ENCODE data around the gene ANKH. TPM values are rescaled to one million over a fixed set of nuclear protein-coding genes. Genes with fewer than 3 reads are reported as not detected.
"Not testable (repeated sequence)": the region's sequence is repeated elsewhere in the genome, so short reads cannot be mapped to it uniquely, and the experiment has no call there.

ANKH gene
- total RNA-seq, 1 donor from 2014 or later = 45.0 TPM

- Mint-ChIP-seq H3K9me3 (no peaks in the 10 kb centered on the region), H3K27ac (no peak overlapping the region), H3K36me3 (ENCODE audit: low read depth) (peaks cover 16% of the 10 kb centered on the region), H3K4me3 (ENCODE audit: low read depth) (no peak overlapping the region), H3K27me3 (ENCODE audit: low read depth) (no peaks in the 10 kb centered on the region), H3K4me1 (ENCODE audit: low read depth) (peaks cover 12% of the 10 kb centered on the region)
- intact Hi-C loops (cut with micrococcal nuclease) = no loop called here
- no peak for DNase-seq (ENCODE audit: low spot score)
Measured at GRCh38 chr5:14830210-14831005, 41.2 kb downstream of the ANKH start.

- H3K4me1 Mint-ChIP-seq (ENCODE audit: low read depth) = peaks cover 13% of the 10 kb centered on the region
- peaks cover 16% of the 10 kb centered on the region for H3K36me3 Mint-ChIP-seq (ENCODE audit: low read depth)
- no peak overlapping the region for H3K27ac Mint-ChIP-seq
Measured at GRCh38 chr5:14829396-14829795, 42.2 kb downstream of the ANKH start.

DNA sequence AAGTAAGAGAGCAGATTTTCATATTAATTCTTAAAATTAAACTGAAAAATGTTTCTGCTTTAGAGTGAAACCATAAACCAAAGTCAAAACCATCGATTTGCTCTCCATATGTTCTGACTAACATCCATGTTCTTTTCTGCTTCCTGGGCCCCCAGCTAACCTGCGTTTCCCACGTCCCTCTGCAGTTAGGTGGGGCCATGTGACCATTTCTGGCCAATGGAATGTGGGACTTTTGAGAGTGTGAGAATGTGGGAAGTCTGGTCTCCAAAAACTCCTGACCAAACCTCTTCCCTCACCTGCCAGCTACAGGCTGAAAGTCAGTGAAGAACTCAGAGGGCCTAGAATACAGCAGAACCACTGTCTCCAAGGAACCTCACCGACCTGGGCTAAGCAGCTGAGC is 44.9 kb downstream of the ANKH start:
- no peak overlapping the region for H3K4me3 Mint-ChIP-seq (ENCODE audit: low read depth)
- H3K27ac Mint-ChIP-seq = no peak overlapping the region
- no peaks in the 10 kb centered on the region for H3K27me3 Mint-ChIP-seq (ENCODE audit: low read depth)
- DNase-seq (ENCODE audit: low spot score) = no peak
- intact Hi-C loops (cut with micrococcal nuclease) = no loop called here
- H3K36me3 Mint-ChIP-seq (ENCODE audit: low read depth) = peaks cover 16% of the 10 kb centered on the region
- peaks cover 13% of the 10 kb centered on the region for H3K4me1 Mint-ChIP-seq (ENCODE audit: low read depth)
- no peaks in the 10 kb centered on the region for H3K9me3 Mint-ChIP-seq

More at GRCh38 chr5:14829396-14829795, 42.2 kb downstream of the ANKH start:
- Mint-ChIP-seq H3K27me3 (ENCODE audit: low read depth) (no peaks in the 10 kb centered on the region), H3K9me3 (no peaks in the 10 kb centered on the region), H3K4me3 (ENCODE audit: low read depth) (no peak overlapping the region)
- intact Hi-C loops (cut with micrococcal nuclease) = no loop called here
- DNase-seq (ENCODE audit: low spot score) = no peak

- H3K9me3 Mint-ChIP-seq = no peaks in the 10 kb centered on the region
- H3K27ac Mint-ChIP-seq = no peak overlapping the region
- intact Hi-C loops (cut with micrococcal nuclease) = no loop called here
- no peak for DNase-seq (ENCODE audit: low spot score)
- no peak overlapping the region for H3K4me3 Mint-ChIP-seq (ENCODE audit: low read depth)
- H3K4me1 Mint-ChIP-seq (ENCODE audit: low read depth) = peaks cover 13% of the 10 kb centered on the region
- no peaks in the 10 kb centered on the region for H3K27me3 Mint-ChIP-seq (ENCODE audit: low read depth)
- peaks cover 12% of the 10 kb centered on the region for H3K36me3 Mint-ChIP-seq (ENCODE audit: low read depth)
Measured at GRCh38 chr5:14825977-14826376, 45.6 kb downstream of the ANKH start.

GRCh38 chr5:14824499-14824898 is 47.1 kb downstream of the ANKH start:
- peaks cover 16% of the 10 kb centered on the region for H3K4me1 Mint-ChIP-seq (ENCODE audit: low read depth)

GRCh38 chr5:14821100-14821845 is 50.3 kb downstream of the ANKH start:
- H3K4me1 Mint-ChIP-seq (ENCODE audit: low read depth) = peaks cover 30% of the 10 kb centered on the region
- intact Hi-C loops (cut with micrococcal nuclease) = no loop called here

More at GRCh38 chr5:14824499-14824898, 47.1 kb downstream of the ANKH start:
- H3K27ac Mint-ChIP-seq = no peak overlapping the region
- intact Hi-C loops (cut with micrococcal nuclease) = no loop called here
- DNase-seq (ENCODE audit: low spot score) = no peak
- H3K4me3 Mint-ChIP-seq (ENCODE audit: low read depth) = no peak overlapping the region
- H3K9me3 Mint-ChIP-seq = no peaks in the 10 kb centered on the region
- peaks cover 15% of the 10 kb centered on the region for H3K36me3 Mint-ChIP-seq (ENCODE audit: low read depth)
- H3K27me3 Mint-ChIP-seq (ENCODE audit: low read depth) = no peaks in the 10 kb centered on the region

GRCh38 chr5:14818931-14819790 is 52.4 kb downstream of the ANKH start:
- peaks cover 25% of the 10 kb centered on the region for H3K4me1 Mint-ChIP-seq (ENCODE audit: low read depth)
- DNase-seq (ENCODE audit: low spot score) = no peak
- peaks cover 9% of the 10 kb centered on the region for H3K36me3 Mint-ChIP-seq (ENCODE audit: low read depth)
- intact Hi-C loops (cut with micrococcal nuclease) = loop anchor here (5.0 kb wide), 1 partner anchor 183 kb away; no protein-coding TSS in a partner anchor
- no peak overlapping the region for H3K4me3 Mint-ChIP-seq (ENCODE audit: low read depth)
- no peak overlapping the region for H3K27ac Mint-ChIP-seq
- H3K27me3 Mint-ChIP-seq (ENCODE audit: low read depth) = no peaks in the 10 kb centered on the region
- no peaks in the 10 kb centered on the region for H3K9me3 Mint-ChIP-seq

More at GRCh38 chr5:14821100-14821845, 50.3 kb downstream of the ANKH start:
- Mint-ChIP-seq H3K27me3 (ENCODE audit: low read depth) (no peaks in the 10 kb centered on the region), H3K4me3 (ENCODE audit: low read depth) (no peak overlapping the region), H3K27ac (no peak overlapping the region), H3K9me3 (no peaks in the 10 kb centered on the region), H3K36me3 (ENCODE audit: low read depth) (peaks cover 4% of the 10 kb centered on the region)
- DNase-seq (ENCODE audit: low spot score) = no peak

DNA sequence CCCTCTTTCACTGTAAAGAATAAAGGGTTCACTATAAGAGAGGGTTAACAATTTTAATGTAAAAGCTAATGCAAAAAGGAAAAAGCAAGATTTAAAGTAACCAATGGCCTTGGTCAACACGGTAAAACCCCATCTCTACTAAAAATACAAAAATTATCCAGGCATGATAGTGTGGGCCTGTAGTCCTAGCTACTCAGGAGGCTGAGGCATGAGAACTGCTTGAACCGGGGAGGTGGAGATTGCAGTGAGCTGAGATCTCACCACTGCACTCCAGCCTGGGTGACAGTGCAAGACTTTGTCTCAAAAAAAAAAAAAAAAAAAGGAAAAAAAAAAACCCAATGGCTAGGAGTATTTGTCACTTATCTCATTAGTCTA is 53.8 kb downstream of the ANKH start:
- H3K36me3 Mint-ChIP-seq (ENCODE audit: low read depth); H3K4me3 Mint-ChIP-seq (ENCODE audit: low read depth); H3K27ac Mint-ChIP-seq; H3K27me3 Mint-ChIP-seq (ENCODE audit: low read depth); H3K9me3 Mint-ChIP-seq; DNase-seq (ENCODE audit: low spot score): not testable (repeated sequence)
- peaks cover 37% of the 10 kb centered on the region for H3K4me1 Mint-ChIP-seq (ENCODE audit: low read depth)
- intact Hi-C loops (cut with micrococcal nuclease) = loop anchor here (1.0 to 5.0 kb wide), 3 partner anchors 8 to 185 kb away; partner anchors contain the start of gene ANKH

- peaks cover 43% of the 10 kb centered on the region for H3K4me1 Mint-ChIP-seq (ENCODE audit: low read depth)
Measured at GRCh38 chr5:14816999-14817761, 54.4 kb downstream of the ANKH start.

DNA sequence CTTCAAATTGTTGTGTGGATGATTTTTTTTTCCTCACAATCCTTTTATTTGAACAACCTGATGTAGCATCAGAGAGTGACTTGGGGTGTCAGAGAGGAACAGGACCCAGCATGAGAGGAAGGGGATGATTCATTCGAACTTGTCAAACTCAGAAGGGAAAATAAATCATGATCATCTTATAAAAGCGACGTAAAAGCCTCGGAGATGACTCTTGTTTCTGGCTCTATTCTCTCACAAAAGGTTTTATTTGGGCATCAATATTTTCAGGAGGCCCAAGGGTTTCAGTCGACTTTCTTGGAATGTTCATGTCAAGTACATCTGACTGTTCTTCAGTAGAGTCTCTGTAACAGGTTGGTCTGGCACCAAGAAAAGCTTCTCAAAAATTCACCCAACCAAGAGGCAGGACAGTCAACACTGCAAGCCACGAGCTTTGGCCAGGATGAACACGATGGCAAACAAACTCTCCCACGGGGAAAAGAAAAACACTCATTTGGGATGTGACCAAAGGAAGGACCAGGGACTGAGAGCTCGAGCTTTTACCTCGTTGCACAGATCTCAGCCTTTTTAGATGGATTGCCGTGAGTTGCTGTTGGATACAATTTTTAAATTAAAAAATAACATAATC is 55.1 kb downstream of the ANKH start:
- no peaks in the 10 kb centered on the region for H3K9me3 Mint-ChIP-seq
- no peak overlapping the region for H3K4me3 Mint-ChIP-seq (ENCODE audit: low read depth)
- H3K27ac Mint-ChIP-seq = no peak overlapping the region
- H3K27me3 Mint-ChIP-seq (ENCODE audit: low read depth) = no peaks in the 10 kb centered on the region
- peaks cover 46% of the 10 kb centered on the region for H3K4me1 Mint-ChIP-seq (ENCODE audit: low read depth)
- H3K36me3 Mint-ChIP-seq (ENCODE audit: low read depth) = peaks cover 13% of the 10 kb centered on the region
- no peak for DNase-seq (ENCODE audit: low spot score)
- intact Hi-C loops (cut with micrococcal nuclease) = loop anchor here (2.0 to 5.0 kb wide), 2 partner anchors 54 to 186 kb away; partner anchors contain the start of gene ANKH

More at GRCh38 chr5:14816999-14817761, 54.4 kb downstream of the ANKH start:
- Mint-ChIP-seq H3K27ac (peak overlapping the region; percentile 43), H3K4me3 (ENCODE audit: low read depth) (no peak overlapping the region), H3K9me3 (no peaks in the 10 kb centered on the region), H3K27me3 (ENCODE audit: low read depth) (no peaks in the 10 kb centered on the region), H3K36me3 (ENCODE audit: low read depth) (peaks cover 13% of the 10 kb centered on the region)
- intact Hi-C loops (cut with micrococcal nuclease) = loop anchor here (1.0 to 5.0 kb wide), 3 partner anchors 8 to 185 kb away; partner anchors contain the start of gene ANKH
- no peak for DNase-seq (ENCODE audit: low spot score)

- Mint-ChIP-seq H3K36me3 (ENCODE audit: low read depth) (peaks cover 10% of the 10 kb centered on the region), H3K4me3 (ENCODE audit: low read depth) (no peak overlapping the region), H3K4me1 (ENCODE audit: low read depth) (peaks cover 53% of the 10 kb centered on the region), H3K9me3 (no peaks in the 10 kb centered on the region), H3K27me3 (ENCODE audit: low read depth) (no peaks in the 10 kb centered on the region), H3K27ac (no peak overlapping the region)
- DNase-seq (ENCODE audit: low spot score) = no peak
- intact Hi-C loops (cut with micrococcal nuclease) = loop anchor here (5.0 kb wide), 1 partner anchor 126 kb away; no protein-coding TSS in a partner anchor
Measured at GRCh38 chr5:14813747-14814146, 57.8 kb downstream of the ANKH start.
